PC-3 (cell line): Measurements from ENCODE around the gene ZNF625.

Experiments used
- CTCF ChIP-seq: fragments of 300-600 bp; sonication (generic); conservative IDR thresholded peaks from 2 replicates; pipeline ENCODE4 v1.5.1; 2017; ENCODE audit warnings: antibody characterized with exemption, low read depth, mild to moderate bottlenecking, low read length
- EZH2 ChIP-seq: fragments of 300-600 bp; sonication (generic); IDR thresholded peaks from one replicate; pipeline ENCODE4 v1.6.1; 2017; ENCODE audit warnings: antibody characterized with exemption, mild to moderate bottlenecking, low read length; ENCODE audit not compliant: unreplicated experiment
- EZH2phosphoT487 ChIP-seq: fragments of 300-600 bp; sonication (generic); IDR thresholded peaks from 2 replicates; pipeline ENCODE4 v1.6.1; 2018; ENCODE audit warnings: mild to moderate bottlenecking, antibody characterized with exemption, low read length, borderline replicate concordance

GRCh38 chr19:12159773-12160414 lies 3.4 kb upstream of the ZNF625 start:
- no peak for TF ChIP-seq CTCF
- TF ChIP-seq EZH2phosphoT487, result no peak
- TF ChIP-seq EZH2, result no peak
